ENCODE results near the gene GIMAP2.
A peak's percentile ranks its signal among the peaks of the same experiment; 100 is the strongest.
"Not testable (repeated sequence)": the region's sequence is repeated elsewhere in the genome, so short reads cannot be mapped to it uniquely, and the experiment has no call there.

The GIMAP2 gene

DNA sequence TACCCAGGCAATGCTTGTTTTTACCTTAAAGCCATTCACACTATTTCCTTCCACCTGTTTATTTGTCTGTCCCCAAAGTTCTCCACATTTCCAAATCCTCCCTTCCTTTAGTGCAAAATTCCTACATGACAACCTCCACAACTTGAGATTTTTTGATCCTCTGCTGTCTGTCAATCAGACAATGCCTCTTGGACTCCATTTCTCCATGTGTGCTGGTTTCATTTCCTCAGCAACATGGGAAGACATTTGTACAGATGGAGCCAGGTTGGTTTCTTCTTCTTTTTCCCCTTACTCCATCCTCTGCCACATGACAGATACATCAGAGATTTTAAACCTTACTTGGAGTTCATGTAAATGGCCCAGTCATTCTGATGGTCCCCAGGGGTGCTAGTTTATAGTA lies 19.1 kb upstream of the GIMAP2 start:
- Histone ChIP-seq H3K4me2 (ENCODE audit: low read length) (no peak overlapping the region), H3K27ac (no peak overlapping the region), H3K9ac (no peak overlapping the region), H3K9me3 (ENCODE audit: control insufficient read depth, low read length) (no peaks in the 10 kb centered on the region), H2AFZ (no peak overlapping the region), H3K4me1 (no peaks in the 10 kb centered on the region), H3K36me3 (ENCODE audit: control insufficient read depth, insufficient read depth, low read length) (no peaks in the 10 kb centered on the region), H3K4me3 (ENCODE audit: low read depth, low read length) (no peak overlapping the region), H3K79me2 (no peaks in the 10 kb centered on the region), H3K27me3 (ENCODE audit: control insufficient read depth, insufficient read depth, low read length) (no peaks in the 10 kb centered on the region)
- no peak for TF ChIP-seq CTCF (IDR thresholded peaks at IDR 0.05)

DNA sequence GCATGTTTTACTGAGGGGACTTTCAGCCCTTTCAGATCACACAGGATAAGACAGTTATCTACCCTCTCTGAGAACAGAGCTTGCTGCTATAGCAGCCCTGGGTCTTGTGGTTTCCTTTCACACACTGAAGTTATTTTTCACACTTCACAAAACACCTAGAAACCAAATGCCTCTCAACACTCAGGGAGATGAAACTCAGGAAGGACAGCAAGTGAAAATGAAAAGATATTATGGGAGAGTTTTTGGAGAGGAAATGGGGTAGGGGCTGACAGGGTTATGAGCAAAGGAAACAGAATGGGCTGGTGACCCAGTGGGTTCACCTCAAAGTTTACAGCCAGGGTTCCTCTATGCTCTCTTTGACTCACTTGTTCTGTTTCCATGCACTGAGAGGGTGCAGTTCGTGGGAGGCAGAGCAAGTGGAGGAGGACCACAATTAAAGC lies 17.0 kb upstream of the GIMAP2 start:
- H3K79me2 ChIP-seq = no peaks in the 10 kb centered on the region
- H3K4me2 ChIP-seq (ENCODE audit: low read length) = no peak overlapping the region
- H3K36me3 ChIP-seq (ENCODE audit: control insufficient read depth, insufficient read depth, low read length) = no peaks in the 10 kb centered on the region
- H3K9me3 ChIP-seq (ENCODE audit: control insufficient read depth, low read length) = no peaks in the 10 kb centered on the region
- H3K9ac ChIP-seq = no peak overlapping the region
- H3K27ac ChIP-seq = no peak overlapping the region
- no peak for TF ChIP-seq CTCF (IDR thresholded peaks at IDR 0.05)
- H2AFZ ChIP-seq = no peak overlapping the region
- no peak overlapping the region for H3K4me3 ChIP-seq (ENCODE audit: low read depth, low read length)
- H3K27me3 ChIP-seq (ENCODE audit: control insufficient read depth, insufficient read depth, low read length) = no peaks in the 10 kb centered on the region
- no peaks in the 10 kb centered on the region for H3K4me1 ChIP-seq

- Histone ChIP-seq H3K4me1 (no peaks in the 10 kb centered on the region), H2AFZ (no peak overlapping the region), H3K9me3 (ENCODE audit: control insufficient read depth, low read length) (no peaks in the 10 kb centered on the region), H3K4me2 (ENCODE audit: low read length) (no peak overlapping the region), H3K4me3 (ENCODE audit: low read depth, low read length) (no peak overlapping the region), H3K27ac (no peak overlapping the region), H3K27me3 (ENCODE audit: control insufficient read depth, insufficient read depth, low read length) (no peaks in the 10 kb centered on the region), H3K36me3 (ENCODE audit: control insufficient read depth, insufficient read depth, low read length) (no peaks in the 10 kb centered on the region), H3K9ac (no peak overlapping the region), H3K79me2 (no peaks in the 10 kb centered on the region)
- no peak for TF ChIP-seq CTCF (IDR thresholded peaks at IDR 0.05)
Observed at GRCh38 chr7:150668977-150669376, 16.5 kb upstream of the GIMAP2 start.

- not testable (repeated sequence) for H2AFZ ChIP-seq; H3K27ac ChIP-seq; H3K27me3 ChIP-seq (ENCODE audit: control insufficient read depth, insufficient read depth, low read length); H3K4me3 ChIP-seq (ENCODE audit: low read depth, low read length); H3K79me2 ChIP-seq; H3K9ac ChIP-seq; H3K9me3 ChIP-seq (ENCODE audit: control insufficient read depth, low read length); H3K4me1 ChIP-seq; H3K36me3 ChIP-seq (ENCODE audit: control insufficient read depth, insufficient read depth, low read length); H3K4me2 ChIP-seq (ENCODE audit: low read length)
Observed at GRCh38 chr7:150671798-150672585, 13.5 kb upstream of the GIMAP2 start.

GRCh38 chr7:150675714-150676113 lies 9.8 kb upstream of the GIMAP2 start:
- no peak overlapping the region for H3K9ac ChIP-seq

GRCh38 chr7:150676276-150676675 lies 9.2 kb upstream of the GIMAP2 start:
- H3K4me2 ChIP-seq (ENCODE audit: low read length); H2AFZ ChIP-seq; H3K4me3 ChIP-seq (ENCODE audit: low read depth, low read length); H3K36me3 ChIP-seq (ENCODE audit: control insufficient read depth, insufficient read depth, low read length); H3K27me3 ChIP-seq (ENCODE audit: control insufficient read depth, insufficient read depth, low read length); H3K9me3 ChIP-seq (ENCODE audit: control insufficient read depth, low read length); H3K79me2 ChIP-seq; H3K4me1 ChIP-seq; H3K9ac ChIP-seq: not testable (repeated sequence)
- H3K27ac ChIP-seq = peak overlapping the region; percentile 44

More at GRCh38 chr7:150675714-150676113, 9.8 kb upstream of the GIMAP2 start:
- no peak overlapping the region for H2AFZ ChIP-seq
- H3K4me2 ChIP-seq (ENCODE audit: low read length) = no peak overlapping the region
- no peaks in the 10 kb centered on the region for H3K27me3 ChIP-seq (ENCODE audit: control insufficient read depth, insufficient read depth, low read length)
- no peaks in the 10 kb centered on the region for H3K9me3 ChIP-seq (ENCODE audit: control insufficient read depth, low read length)
- no peaks in the 10 kb centered on the region for H3K4me1 ChIP-seq
- no peak overlapping the region for H3K4me3 ChIP-seq (ENCODE audit: low read depth, low read length)
- no peak for TF ChIP-seq CTCF (IDR thresholded peaks at IDR 0.05)
- H3K79me2 ChIP-seq = no peaks in the 10 kb centered on the region
- H3K36me3 ChIP-seq (ENCODE audit: control insufficient read depth, insufficient read depth, low read length) = no peaks in the 10 kb centered on the region
- peak overlapping the region; percentile 4 for H3K27ac ChIP-seq

- not testable (repeated sequence) for H3K79me2 ChIP-seq; H3K27me3 ChIP-seq (ENCODE audit: control insufficient read depth, insufficient read depth, low read length); H3K4me1 ChIP-seq; H3K9ac ChIP-seq; H3K9me3 ChIP-seq (ENCODE audit: control insufficient read depth, low read length); H3K4me3 ChIP-seq (ENCODE audit: low read depth, low read length); H3K4me2 ChIP-seq (ENCODE audit: low read length); H2AFZ ChIP-seq; H3K36me3 ChIP-seq (ENCODE audit: control insufficient read depth, insufficient read depth, low read length)
- H3K27ac ChIP-seq = peak overlapping the region; percentile 44
Observed at GRCh38 chr7:150676854-150677253, 8.7 kb upstream of the GIMAP2 start.

DNA sequence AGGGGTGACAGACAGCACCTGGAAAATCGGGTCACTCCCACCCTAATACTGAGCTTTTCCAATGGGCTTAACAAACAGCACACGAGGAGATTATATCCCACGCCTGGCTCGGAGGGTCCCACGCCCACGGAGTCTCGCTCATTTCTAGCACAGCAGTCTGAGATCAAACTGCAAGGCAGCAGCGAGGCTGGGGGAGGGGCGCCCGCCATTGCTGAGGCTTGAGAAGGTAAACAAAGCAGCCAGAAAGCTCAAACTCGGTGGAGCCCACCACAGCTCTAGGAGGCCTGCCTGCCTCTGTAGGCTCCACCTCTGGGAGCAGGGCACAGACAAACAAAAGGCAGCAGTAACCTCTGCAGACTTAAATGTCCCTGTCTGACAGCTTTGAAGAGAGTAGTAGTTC lies 6.9 kb upstream of the GIMAP2 start:
- not testable (repeated sequence) for H2AFZ ChIP-seq; H3K9ac ChIP-seq; H3K79me2 ChIP-seq; H3K9me3 ChIP-seq (ENCODE audit: control insufficient read depth, low read length); H3K27ac ChIP-seq; H3K27me3 ChIP-seq (ENCODE audit: control insufficient read depth, insufficient read depth, low read length); H3K4me3 ChIP-seq (ENCODE audit: low read depth, low read length); H3K36me3 ChIP-seq (ENCODE audit: control insufficient read depth, insufficient read depth, low read length); H3K4me2 ChIP-seq (ENCODE audit: low read length); H3K4me1 ChIP-seq
